H1 (cell line): ENCODE results near the gene OR1N1. TPM values are rescaled to one million over a fixed set of nuclear protein-coding genes. Genes with fewer than 3 reads are reported as not detected.

ENCODE experiments used
- ASH2L ChIP-seq: fragments of 200-600, 300-600 bp; sonication (generic); IDR thresholded peaks from one replicate; pipeline ENCODE4 v1.7.1; 2017; ENCODE audit warnings: low read length
- CBX8 ChIP-seq: fragments of 300-800, 300-1000 bp; sonication (generic); IDR thresholded peaks from 2 replicates; pipeline ENCODE4 v1.7.1; 2016; ENCODE audit warnings: low read depth, low read length, borderline replicate concordance
- CEBPB ChIP-seq: IDR thresholded peaks from 2 replicates; pipeline ENCODE4 v1.6.1; 2012; ENCODE audit warnings: low read depth, low read length
- KDM5A ChIP-seq: fragments of 200-600 bp; IDR thresholded peaks from 2 replicates; pipeline ENCODE4 v1.7.1; 2012; ENCODE audit warnings: mild to moderate bottlenecking, low read length, inconsistent platforms, mixed read lengths
- NRF1 ChIP-seq: IDR thresholded peaks from 2 replicates; pipeline ENCODE4 v1.6.1; 2011; ENCODE audit warnings: mild to moderate bottlenecking, low read depth, low read length, improper control_type of control experiment
- RNF2 ChIP-seq: fragments of 200-900, 300-1000 bp; sonication (generic); IDR thresholded peaks from 2 replicates; pipeline ENCODE4 v1.7.1; 2016; ENCODE audit warnings: borderline replicate concordance, low read depth, mild to moderate bottlenecking, antibody characterized with exemption, low read length; ENCODE audit not compliant: poor library complexity, severe bottlenecking; ENCODE audit errors: missing control alignments
- SP2 ChIP-seq: IDR thresholded peaks from 2 replicates; pipeline ENCODE4 v1.6.1; 2012; ENCODE audit warnings: mild to moderate bottlenecking, low read length, inconsistent platforms
- TAF7 ChIP-seq: optimal IDR thresholded peaks from 2 replicates; pipeline ENCODE3; 2011; ENCODE audit warnings: low read depth, mild to moderate bottlenecking, inconsistent platforms, low read length, moderate library complexity, borderline replicate concordance
- ZNF274 ChIP-seq: IDR thresholded peaks from 2 replicates; pipeline ENCODE4 v1.7.0; 2012; ENCODE audit warnings: low read length, borderline replicate concordance; ENCODE audit errors: extremely low read depth
- polyA plus RNA-seq, 7 experiments: library from polyadenylated mRNA; depleted of rRNA in 3 of 7; stranded (reverse) in 5 of 7; unstranded in 2 of 7; fragments of >200 nt in 5 of 7; fragments of 200-250 nt in 2 of 7; gene quantifications; 1 replicate in 5 of 7; 2 replicates in 1 of 7; 4 replicates in 1 of 7; pipeline versions ENCODE4 v1.2.1 to v1.2.3, GENCODE V29; 2011 to 2013; ENCODE audit warnings: missing spikeins in 2 of 7, mixed read lengths in 2 of 7
- total RNA-seq: library from RNA; stranded (reverse); fragmentation: NEBNext Ultra II Directional; extraction: Animal tissue kit (Norgen Biotek cat#: 25700); gene quantifications from 2 replicates; pipeline ENCODE4 v1.2.1, GENCODE V29; 2021
- TF ChIP-seq, protein P1 (sequence below): fragments of 300-600 bp; sonication (generic); IDR thresholded peaks from 2 replicates; pipeline ENCODE4 v1.7.1; 2012; ENCODE audit warnings: low read length, moderate library complexity, mild to moderate bottlenecking, inconsistent platforms; ENCODE audit not compliant: insufficient replicate concordance

The OR1N1 gene
- total and polyA plus RNA-seq, 2 of the 8 experiments (the other 6 are each of a cell fraction or from before 2014, with no cell fraction given): not detected

DNA sequence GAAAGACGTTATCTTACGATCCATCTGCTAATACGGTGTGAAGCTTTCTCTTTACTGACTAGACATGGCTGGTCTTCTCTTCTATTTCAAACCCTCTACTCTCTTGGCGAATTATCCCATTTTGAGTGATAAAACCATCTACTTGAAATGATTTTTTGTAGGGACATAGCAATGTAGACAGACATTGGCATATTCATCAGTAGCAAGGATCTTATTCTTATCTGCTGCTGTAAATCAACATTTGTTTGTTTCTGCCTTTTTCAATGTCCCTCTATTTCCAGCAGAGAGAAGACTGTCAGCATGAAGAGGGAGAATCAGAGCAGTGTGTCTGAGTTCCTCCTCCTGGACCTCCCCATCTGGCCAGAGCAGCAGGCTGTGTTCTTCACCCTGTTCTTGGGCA, 8.3 kb downstream of the OR1N1 start, which contains the start of gene OR1J4 (continued):
- TF ChIP-seq, protein P1, sequence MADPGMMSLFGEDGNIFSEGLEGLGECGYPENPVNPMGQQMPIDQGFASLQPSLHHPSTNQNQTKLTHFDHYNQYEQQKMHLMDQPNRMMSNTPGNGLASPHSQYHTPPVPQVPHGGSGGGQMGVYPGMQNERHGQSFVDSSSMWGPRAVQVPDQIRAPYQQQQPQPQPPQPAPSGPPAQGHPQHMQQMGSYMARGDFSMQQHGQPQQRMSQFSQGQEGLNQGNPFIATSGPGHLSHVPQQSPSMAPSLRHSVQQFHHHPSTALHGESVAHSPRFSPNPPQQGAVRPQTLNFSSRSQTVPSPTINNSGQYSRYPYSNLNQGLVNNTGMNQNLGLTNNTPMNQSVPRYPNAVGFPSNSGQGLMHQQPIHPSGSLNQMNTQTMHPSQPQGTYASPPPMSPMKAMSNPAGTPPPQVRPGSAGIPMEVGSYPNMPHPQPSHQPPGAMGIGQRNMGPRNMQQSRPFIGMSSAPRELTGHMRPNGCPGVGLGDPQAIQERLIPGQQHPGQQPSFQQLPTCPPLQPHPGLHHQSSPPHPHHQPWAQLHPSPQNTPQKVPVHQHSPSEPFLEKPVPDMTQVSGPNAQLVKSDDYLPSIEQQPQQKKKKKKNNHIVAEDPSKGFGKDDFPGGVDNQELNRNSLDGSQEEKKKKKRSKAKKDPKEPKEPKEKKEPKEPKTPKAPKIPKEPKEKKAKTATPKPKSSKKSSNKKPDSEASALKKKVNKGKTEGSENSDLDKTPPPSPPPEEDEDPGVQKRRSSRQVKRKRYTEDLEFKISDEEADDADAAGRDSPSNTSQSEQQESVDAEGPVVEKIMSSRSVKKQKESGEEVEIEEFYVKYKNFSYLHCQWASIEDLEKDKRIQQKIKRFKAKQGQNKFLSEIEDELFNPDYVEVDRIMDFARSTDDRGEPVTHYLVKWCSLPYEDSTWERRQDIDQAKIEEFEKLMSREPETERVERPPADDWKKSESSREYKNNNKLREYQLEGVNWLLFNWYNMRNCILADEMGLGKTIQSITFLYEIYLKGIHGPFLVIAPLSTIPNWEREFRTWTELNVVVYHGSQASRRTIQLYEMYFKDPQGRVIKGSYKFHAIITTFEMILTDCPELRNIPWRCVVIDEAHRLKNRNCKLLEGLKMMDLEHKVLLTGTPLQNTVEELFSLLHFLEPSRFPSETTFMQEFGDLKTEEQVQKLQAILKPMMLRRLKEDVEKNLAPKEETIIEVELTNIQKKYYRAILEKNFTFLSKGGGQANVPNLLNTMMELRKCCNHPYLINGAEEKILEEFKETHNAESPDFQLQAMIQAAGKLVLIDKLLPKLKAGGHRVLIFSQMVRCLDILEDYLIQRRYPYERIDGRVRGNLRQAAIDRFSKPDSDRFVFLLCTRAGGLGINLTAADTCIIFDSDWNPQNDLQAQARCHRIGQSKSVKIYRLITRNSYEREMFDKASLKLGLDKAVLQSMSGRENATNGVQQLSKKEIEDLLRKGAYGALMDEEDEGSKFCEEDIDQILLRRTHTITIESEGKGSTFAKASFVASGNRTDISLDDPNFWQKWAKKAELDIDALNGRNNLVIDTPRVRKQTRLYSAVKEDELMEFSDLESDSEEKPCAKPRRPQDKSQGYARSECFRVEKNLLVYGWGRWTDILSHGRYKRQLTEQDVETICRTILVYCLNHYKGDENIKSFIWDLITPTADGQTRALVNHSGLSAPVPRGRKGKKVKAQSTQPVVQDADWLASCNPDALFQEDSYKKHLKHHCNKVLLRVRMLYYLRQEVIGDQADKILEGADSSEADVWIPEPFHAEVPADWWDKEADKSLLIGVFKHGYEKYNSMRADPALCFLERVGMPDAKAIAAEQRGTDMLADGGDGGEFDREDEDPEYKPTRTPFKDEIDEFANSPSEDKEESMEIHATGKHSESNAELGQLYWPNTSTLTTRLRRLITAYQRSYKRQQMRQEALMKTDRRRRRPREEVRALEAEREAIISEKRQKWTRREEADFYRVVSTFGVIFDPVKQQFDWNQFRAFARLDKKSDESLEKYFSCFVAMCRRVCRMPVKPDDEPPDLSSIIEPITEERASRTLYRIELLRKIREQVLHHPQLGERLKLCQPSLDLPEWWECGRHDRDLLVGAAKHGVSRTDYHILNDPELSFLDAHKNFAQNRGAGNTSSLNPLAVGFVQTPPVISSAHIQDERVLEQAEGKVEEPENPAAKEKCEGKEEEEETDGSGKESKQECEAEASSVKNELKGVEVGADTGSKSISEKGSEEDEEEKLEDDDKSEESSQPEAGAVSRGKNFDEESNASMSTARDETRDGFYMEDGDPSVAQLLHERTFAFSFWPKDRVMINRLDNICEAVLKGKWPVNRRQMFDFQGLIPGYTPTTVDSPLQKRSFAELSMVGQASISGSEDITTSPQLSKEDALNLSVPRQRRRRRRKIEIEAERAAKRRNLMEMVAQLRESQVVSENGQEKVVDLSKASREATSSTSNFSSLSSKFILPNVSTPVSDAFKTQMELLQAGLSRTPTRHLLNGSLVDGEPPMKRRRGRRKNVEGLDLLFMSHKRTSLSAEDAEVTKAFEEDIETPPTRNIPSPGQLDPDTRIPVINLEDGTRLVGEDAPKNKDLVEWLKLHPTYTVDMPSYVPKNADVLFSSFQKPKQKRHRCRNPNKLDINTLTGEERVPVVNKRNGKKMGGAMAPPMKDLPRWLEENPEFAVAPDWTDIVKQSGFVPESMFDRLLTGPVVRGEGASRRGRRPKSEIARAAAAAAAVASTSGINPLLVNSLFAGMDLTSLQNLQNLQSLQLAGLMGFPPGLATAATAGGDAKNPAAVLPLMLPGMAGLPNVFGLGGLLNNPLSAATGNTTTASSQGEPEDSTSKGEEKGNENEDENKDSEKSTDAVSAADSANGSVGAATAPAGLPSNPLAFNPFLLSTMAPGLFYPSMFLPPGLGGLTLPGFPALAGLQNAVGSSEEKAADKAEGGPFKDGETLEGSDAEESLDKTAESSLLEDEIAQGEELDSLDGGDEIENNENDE: no peak
- TF ChIP-seq CBX8 (no peak), SP2 (no peak), ASH2L (no peak), KDM5A (no peak), TAF7 (no peak), RNF2 (no peak), CEBPB (no peak), NRF1 (no peak), ZNF274 (no peak)
- TF ChIP-seq, all 59 proteins: peak for 0
